Uterus (tissue), 4 donors: ENCODE results near the gene CLINT1. TPM values are rescaled to one million over a fixed set of nuclear protein-coding genes. Genes with fewer than 3 reads are reported as not detected.

ENCODE experiments used
- DNase-seq, 2 donors: peaks; one replicate each; pipeline ENCODE4 v3.0.0-alpha.2; 2019 to 2020
- H3K27ac ChIP-seq, 2 donors: fragments of 200-600 bp; sonication (generic); 1 replicate in 1 of 2; 2 replicates in 1 of 2; pipeline ENCODE4 v1.5.1; 2016 to 2018
- H3K27me3 ChIP-seq, 2 donors: fragments of 200-600 bp; sonication (generic); one replicate each; pipeline ENCODE4 v1.5.1; 2018 to 2019; ENCODE audit warnings: control low read depth in 1 of 2
- H3K36me3 ChIP-seq, 2 donors: fragments of 200-600 bp; sonication (generic); one replicate each; pipeline ENCODE4 v1.5.1; 2019; ENCODE audit warnings: control low read depth in 1 of 2
- H3K4me1 ChIP-seq, 2 donors: fragments of 200-600 bp; sonication (generic); one replicate each; pipeline ENCODE4 v1.5.1; 2018 to 2019; ENCODE audit warnings: control low read depth in 1 of 2
- H3K4me3 ChIP-seq, 2 donors: fragments of 200-600 bp; sonication (generic); 1 replicate in 1 of 2; 2 replicates in 1 of 2; pipeline ENCODE4 v1.5.1; 2018 to 2019; ENCODE audit warnings: mild to moderate bottlenecking in 1 of 2
- H3K9me3 ChIP-seq, 2 donors: fragments of 200-600 bp; sonication (generic); one replicate each; pipeline ENCODE4 v1.5.1; 2019; ENCODE audit warnings: control low read depth in 1 of 2
- POLR2A ChIP-seq, 2 donors: fragments of 450-650 bp; IDR thresholded peaks; one replicate each; pipeline ENCODE4 v1.6.1; 2016; ENCODE audit warnings: antibody characterized with exemption in 2 of 2, mild to moderate bottlenecking in 1 of 2, moderate library complexity in 1 of 2
- intact Hi-C: fragments of 100-400 bp; cut with DNase I; formaldehyde crosslinking; loops from one replicate; pipeline ENCODE4 v1.15.1; 2023; ENCODE audit warnings: low total_unique reads
- total RNA-seq, 4 donors: library from RNA; depleted of rRNA in 3 of 4; stranded (reverse); fragments of >200 nt in 3 of 4; gene quantifications; one replicate each; pipeline versions ENCODE4 v1.1.0 to v1.2.4, GENCODE V29; 2014 to 2023
- TF ChIP-seq, protein P1 (sequence below), 4 experiments: fragments of 200-600 bp in 2 of 4; fragments of 450-650 bp in 2 of 4; sonication (generic) in 2 of 4; IDR thresholded peaks; one replicate each; pipeline ENCODE4 v1.5.1; 2016 to 2019; ENCODE audit warnings: antibody characterized with exemption in 4 of 4, mild to moderate bottlenecking in 2 of 4, moderate library complexity in 1 of 4
- donor health status: DM: yes; HTN: yes; CAD: no.

Gene CLINT1
- total RNA-seq, 4 donors from 2014 or later = 36.6 to 96.0 (median 55.3) TPM

DNA sequence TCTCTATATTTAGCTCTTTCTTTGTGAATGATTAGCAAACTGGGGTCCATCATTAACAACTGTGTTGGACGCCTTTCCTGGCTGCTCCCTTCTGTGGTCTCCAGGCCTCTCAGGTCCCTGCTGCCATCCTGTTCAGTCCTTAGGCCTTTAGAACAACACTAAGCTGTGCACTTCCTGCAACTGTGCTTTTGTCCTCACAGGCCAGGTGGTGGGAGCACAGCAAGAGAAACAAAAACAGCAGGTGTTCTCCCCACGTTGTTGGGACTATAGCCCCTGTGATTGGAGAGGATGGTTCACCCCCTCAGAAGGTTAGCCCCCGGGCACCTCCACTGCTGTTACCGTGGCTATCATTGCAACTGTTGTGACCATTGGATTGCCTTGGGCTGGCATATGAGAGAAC, 41.7 kb upstream of the CLINT1 start:
- TF ChIP-seq, protein P1, sequence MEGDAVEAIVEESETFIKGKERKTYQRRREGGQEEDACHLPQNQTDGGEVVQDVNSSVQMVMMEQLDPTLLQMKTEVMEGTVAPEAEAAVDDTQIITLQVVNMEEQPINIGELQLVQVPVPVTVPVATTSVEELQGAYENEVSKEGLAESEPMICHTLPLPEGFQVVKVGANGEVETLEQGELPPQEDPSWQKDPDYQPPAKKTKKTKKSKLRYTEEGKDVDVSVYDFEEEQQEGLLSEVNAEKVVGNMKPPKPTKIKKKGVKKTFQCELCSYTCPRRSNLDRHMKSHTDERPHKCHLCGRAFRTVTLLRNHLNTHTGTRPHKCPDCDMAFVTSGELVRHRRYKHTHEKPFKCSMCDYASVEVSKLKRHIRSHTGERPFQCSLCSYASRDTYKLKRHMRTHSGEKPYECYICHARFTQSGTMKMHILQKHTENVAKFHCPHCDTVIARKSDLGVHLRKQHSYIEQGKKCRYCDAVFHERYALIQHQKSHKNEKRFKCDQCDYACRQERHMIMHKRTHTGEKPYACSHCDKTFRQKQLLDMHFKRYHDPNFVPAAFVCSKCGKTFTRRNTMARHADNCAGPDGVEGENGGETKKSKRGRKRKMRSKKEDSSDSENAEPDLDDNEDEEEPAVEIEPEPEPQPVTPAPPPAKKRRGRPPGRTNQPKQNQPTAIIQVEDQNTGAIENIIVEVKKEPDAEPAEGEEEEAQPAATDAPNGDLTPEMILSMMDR (IDR thresholded peaks at IDR 0.05) = no peak
- TF ChIP-seq POLR2A (IDR thresholded peaks at IDR 0.05) = no peak
- Histone ChIP-seq H3K27ac (no peak overlapping the region), H3K9me3 (no peaks in the 10 kb centered on the region), H3K27me3 (no peaks in the 10 kb centered on the region), H3K36me3 (no peaks in the 10 kb centered on the region), H3K4me3 (no peak overlapping the region), H3K4me1 (no peaks in the 10 kb centered on the region)
- DNase-seq = no peak
- intact Hi-C loops = no loop called here

DNA sequence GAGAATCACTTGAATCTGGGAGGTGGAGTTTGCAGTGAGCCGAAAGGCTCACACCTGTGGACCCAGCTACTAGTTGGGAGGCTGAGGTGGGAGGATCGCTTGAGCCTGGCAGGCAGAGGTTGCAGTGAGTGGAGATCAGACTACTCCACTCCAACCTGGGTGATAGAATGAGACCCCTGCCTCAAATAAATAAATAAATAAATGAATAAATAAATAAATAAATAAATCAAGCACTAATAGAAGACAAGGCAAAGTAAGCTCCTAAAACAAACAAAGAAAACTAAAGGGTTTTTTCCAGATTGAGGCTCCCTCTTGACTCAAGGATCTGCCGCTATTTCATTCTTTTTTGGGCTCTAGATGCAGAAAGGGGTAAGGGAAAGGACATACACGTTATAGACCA, 34.7 kb upstream of the CLINT1 start:
- Histone ChIP-seq H3K27ac (no peak overlapping the region), H3K9me3 (no peaks in the 10 kb centered on the region), H3K4me1 (no peaks in the 10 kb centered on the region), H3K36me3 (no peaks in the 10 kb centered on the region), H3K4me3 (no peak overlapping the region), H3K27me3 (no peaks in the 10 kb centered on the region)
- DNase-seq = no peak
- intact Hi-C loops = no loop called here
- no peak for TF ChIP-seq POLR2A (IDR thresholded peaks at IDR 0.05)
- TF ChIP-seq, protein P1 (IDR thresholded peaks at IDR 0.05) = no peak

DNA sequence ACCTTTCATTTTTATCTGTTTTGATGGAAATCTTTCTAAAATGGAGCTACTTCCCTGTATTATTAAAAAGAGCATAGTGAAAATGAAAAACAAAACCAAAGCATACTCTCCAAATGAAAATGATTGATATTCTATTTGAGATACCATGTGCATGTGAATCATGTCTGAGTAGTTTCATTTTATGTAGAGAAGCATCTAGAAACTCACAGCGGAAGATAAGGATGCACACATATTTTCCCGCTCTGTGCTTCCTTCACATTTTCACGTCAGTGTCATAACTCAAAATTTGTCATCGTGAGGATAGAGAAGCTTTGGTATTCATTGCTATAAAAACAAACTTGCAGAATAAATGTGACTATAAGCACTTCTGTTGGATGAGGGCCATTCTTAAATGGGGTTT, 34.0 kb upstream of the CLINT1 start:
- no peak overlapping the region for H3K27ac ChIP-seq
- H3K9me3 ChIP-seq = no peaks in the 10 kb centered on the region
- no peaks in the 10 kb centered on the region for H3K27me3 ChIP-seq
- no peaks in the 10 kb centered on the region for H3K4me1 ChIP-seq
- no peaks in the 10 kb centered on the region for H3K36me3 ChIP-seq
- intact Hi-C loops = no loop called here
- no peak overlapping the region for H3K4me3 ChIP-seq
- DNase-seq = no peak
- no peak for TF ChIP-seq POLR2A (IDR thresholded peaks at IDR 0.05)
- TF ChIP-seq, protein P1 (IDR thresholded peaks at IDR 0.05) = no peak

DNA sequence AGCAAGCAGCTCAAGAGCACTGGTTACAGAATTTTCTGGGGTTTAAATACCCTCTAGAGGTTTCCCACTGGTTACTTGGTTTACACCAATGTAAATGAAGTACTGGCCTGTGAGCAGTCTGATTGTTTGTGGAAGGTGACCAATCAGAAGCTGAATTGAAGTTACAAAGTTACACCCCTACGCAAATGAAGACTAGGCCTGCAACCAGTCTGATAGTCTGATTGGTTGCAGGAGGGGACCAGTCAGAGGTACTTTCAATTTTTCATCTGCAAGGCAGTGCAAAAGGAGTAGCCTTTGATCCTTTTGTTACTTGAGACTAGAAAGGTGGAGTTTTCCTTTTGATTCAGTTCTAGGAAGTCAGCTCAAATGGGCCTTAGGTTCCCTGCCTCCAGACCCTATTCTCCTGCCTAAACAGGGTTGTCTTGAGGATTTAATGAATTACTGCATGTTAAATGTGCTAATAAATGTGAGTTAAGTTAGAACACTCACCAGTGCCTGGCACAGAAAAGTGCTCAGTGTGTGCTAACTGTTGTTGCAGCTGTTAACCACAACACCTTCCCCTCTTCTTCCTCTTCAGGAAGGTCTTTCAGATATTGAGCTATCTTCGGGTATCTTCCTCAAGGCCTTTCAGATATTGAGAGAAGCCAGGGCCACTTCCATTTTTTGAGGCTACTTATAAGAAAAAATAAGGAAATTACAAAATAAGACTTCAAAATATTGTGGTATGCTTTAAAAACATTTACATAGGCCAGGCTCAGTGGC, 32.1 kb upstream of the CLINT1 start:
- H3K4me1 ChIP-seq = no peaks in the 10 kb centered on the region
- H3K27ac ChIP-seq = no peak overlapping the region
- H3K27me3 ChIP-seq = no peaks in the 10 kb centered on the region
- H3K4me3 ChIP-seq = no peak overlapping the region
- no peaks in the 10 kb centered on the region for H3K9me3 ChIP-seq
- intact Hi-C loops = no loop called here
- H3K36me3 ChIP-seq = no peaks in the 10 kb centered on the region
- TF ChIP-seq, protein P1 (IDR thresholded peaks at IDR 0.05) = no peak
- TF ChIP-seq POLR2A (IDR thresholded peaks at IDR 0.05) = no peak
- DNase-seq = no peak

DNA sequence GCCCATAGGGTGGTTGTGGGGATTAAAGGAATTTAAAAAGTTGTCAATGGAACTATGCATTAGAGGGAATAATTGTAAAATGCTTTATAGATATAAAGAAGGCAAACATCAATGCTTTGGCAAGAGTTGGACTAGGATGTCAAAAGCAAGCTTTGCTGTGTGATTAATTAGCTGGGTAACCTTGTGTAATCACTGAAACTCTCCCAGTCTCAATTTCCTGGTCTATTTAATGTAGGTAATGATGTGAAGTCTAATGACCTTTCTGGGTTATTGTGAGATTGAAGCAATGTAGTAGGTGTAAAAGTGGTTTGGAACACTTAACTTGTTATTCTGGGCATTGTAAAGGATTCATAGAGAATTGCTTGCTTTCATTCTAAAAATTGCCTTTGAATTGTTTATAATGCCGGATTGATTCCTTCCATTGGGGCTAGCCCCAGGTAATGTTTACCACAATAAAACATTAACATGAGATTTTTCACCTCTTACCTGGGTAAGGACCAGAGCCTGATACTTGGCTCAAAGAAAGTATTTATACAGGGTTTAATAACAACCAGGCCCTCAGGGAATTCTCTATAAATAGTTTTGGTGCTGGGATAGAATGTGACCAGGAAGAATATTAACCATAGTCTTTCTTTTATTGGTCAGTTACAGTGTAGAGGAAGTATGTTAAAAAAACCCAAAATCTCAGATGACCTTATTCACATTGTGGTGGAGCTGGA, 30.0 kb upstream of the CLINT1 start:
- no peaks in the 10 kb centered on the region for H3K27me3 ChIP-seq
- intact Hi-C loops = no loop called here
- no peak for DNase-seq
- no peaks in the 10 kb centered on the region for H3K36me3 ChIP-seq
- no peak overlapping the region for H3K27ac ChIP-seq
- H3K4me3 ChIP-seq = no peak overlapping the region
- no peaks in the 10 kb centered on the region for H3K9me3 ChIP-seq
- TF ChIP-seq, protein P1 (IDR thresholded peaks at IDR 0.05) = no peak
- TF ChIP-seq POLR2A (IDR thresholded peaks at IDR 0.05) = no peak
- no peaks in the 10 kb centered on the region for H3K4me1 ChIP-seq
